MV-4-11 (cell line): Measurements from ENCODE around the gene AJAP1.

Experiments used
- DNase-seq: peaks from one replicate; lab custom pipeline; 2025; lab: John Stamatoyannopoulos, UW

AJAP1 gene

DNA sequence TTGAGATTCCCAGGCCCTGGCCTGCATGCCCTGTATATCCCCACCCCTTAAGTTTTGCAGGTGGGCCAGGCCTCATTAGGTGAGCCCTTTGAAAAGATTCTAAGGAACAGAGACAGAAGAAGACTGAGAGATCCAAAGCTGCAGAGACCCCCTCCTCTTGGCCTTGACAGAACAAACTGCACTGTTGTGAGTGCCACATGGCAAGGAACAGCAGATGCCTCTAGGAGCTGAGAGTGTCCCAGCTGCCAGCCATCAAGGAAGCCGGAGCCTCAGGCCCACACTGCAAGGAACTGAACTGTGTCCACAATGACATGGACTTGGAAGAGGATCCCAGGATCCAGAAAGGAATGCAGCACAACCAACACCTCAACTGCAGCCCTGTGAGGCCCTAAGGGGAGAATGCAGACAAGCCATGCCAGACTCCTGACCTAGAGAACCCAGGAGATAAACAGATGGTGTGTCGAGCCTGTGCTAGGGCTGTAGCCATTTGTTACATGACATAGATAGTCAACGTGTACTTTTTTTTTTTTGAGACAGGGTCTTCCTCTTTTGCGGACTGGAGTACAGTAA is 182.7 kb downstream of the AJAP1 start:
- no peak for DNase-seq

GRCh38 chr1:4837752-4838151 is 183.3 kb downstream of the AJAP1 start:
- no peak for DNase-seq

- DNase-seq = no peak
These were observed 183.8 kb downstream of the AJAP1 start for GRCh38 chr1:4838231-4838630.
